Gastroesophageal sphincter (tissue), 3 donors: Measurements from ENCODE around the gene WDR5.

Source experiments
- POLR2A ChIP-seq, 2 donors: fragments of 450-650 bp; IDR thresholded peaks; one replicate each; pipeline ENCODE4 v1.6.1; 2017; ENCODE audit warnings: antibody characterized with exemption in 2 of 2, mild to moderate bottlenecking in 2 of 2, moderate library complexity in 1 of 2
- POLR2AphosphoS5 ChIP-seq: sonication (generic); formaldehyde crosslinking; IDR thresholded peaks from one replicate; pipeline ENCODE4 v1.6.1; 2017; ENCODE audit warnings: antibody characterized with exemption
- TF ChIP-seq, protein P1 (sequence below), 4 experiments: fragments of 200-600 bp in 2 of 4; fragments of 450-650 bp in 2 of 4; sonication (generic) in 1 of 4; IDR thresholded peaks; one replicate each; pipeline ENCODE4 v1.5.1; 2017 to 2019; ENCODE audit warnings: antibody characterized with exemption in 4 of 4, mild to moderate bottlenecking in 2 of 4, moderate library complexity in 2 of 4

DNA sequence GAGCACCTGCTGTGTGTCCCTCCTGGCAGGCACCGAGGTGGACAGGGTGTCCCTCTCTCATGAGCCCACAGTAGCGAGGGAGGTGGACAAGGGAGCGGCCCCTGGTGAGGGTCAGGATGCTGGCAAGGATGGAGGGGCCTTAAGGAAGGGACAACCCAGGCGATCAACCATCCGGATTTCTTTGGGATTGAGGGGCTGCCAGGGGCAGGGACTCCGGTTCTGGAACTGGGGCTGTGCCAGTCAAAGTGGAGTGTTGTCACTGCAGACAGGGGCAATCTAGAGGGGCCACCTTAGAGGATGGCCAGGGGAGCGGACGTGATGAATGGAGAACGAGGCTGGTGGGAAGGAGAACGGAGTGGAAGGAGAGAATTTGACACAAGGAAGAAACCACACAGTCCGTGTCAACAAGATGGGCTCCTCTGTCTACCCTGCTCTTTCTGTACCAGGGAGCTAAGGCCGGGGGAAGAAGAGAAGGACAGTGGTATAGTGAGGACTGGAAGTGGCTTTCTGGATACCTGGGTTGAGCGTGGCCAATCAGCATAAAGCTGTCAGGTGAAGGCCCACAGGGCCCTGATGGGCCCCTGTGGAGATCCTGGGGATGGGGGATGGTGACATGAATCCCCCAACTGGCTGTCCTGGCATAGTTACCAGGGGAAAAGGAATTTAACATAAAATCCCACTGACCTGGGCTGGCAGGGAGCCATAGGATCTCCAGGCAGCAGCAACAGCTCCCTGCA lies 4.2 kb upstream of the WDR5 start:
- TF ChIP-seq, protein P1, sequence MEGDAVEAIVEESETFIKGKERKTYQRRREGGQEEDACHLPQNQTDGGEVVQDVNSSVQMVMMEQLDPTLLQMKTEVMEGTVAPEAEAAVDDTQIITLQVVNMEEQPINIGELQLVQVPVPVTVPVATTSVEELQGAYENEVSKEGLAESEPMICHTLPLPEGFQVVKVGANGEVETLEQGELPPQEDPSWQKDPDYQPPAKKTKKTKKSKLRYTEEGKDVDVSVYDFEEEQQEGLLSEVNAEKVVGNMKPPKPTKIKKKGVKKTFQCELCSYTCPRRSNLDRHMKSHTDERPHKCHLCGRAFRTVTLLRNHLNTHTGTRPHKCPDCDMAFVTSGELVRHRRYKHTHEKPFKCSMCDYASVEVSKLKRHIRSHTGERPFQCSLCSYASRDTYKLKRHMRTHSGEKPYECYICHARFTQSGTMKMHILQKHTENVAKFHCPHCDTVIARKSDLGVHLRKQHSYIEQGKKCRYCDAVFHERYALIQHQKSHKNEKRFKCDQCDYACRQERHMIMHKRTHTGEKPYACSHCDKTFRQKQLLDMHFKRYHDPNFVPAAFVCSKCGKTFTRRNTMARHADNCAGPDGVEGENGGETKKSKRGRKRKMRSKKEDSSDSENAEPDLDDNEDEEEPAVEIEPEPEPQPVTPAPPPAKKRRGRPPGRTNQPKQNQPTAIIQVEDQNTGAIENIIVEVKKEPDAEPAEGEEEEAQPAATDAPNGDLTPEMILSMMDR (IDR thresholded peaks at IDR 0.05) = no peak
- TF ChIP-seq POLR2A (IDR thresholded peaks at IDR 0.05) = no peak
- TF ChIP-seq POLR2AphosphoS5 = no peak
